WTC11 (cell line): Measurements from ENCODE around the gene RIOK2. TPM values are rescaled to one million over a fixed set of nuclear protein-coding genes. Genes with fewer than 3 reads are reported as not detected.
A peak's percentile ranks its signal among the peaks of the same experiment; 100 is the strongest.

ENCODE experiments used
- ATAC-seq: fragments of 200-7000 bp; cut with Tn5 transposase; 2 replicates; pipeline ENCODE4 v1.10.0; 2021; ENCODE audit warnings: mild to moderate bottlenecking, moderate library complexity
- CTCF ChIA-PET: fragments of 300-600 bp; sonication (Branson Sonifier 250); formaldehyde crosslinking; loops from one replicate; lab custom pipeline; 2021; ENCODE audit warnings: antibody characterized with exemption; lab: Charles Lee
- POLR2A ChIA-PET: fragments of 350-600 bp; sonication (Branson Sonifier 250); formaldehyde crosslinking; loops from one replicate; lab custom pipeline; 2021; ENCODE audit warnings: antibody characterized with exemption; lab: Charles Lee
- DNase-seq: peaks from one replicate; pipeline ENCODE4 v3.0.0; 2021; ENCODE audit warnings: low spot score
- H3K27ac Mint-ChIP-seq: 2 replicates; pipeline ENCODE4 v1.8.0; 2021; ENCODE audit warnings: mixed read lengths
- H3K27me3 Mint-ChIP-seq: 2 replicates; pipeline ENCODE4 v1.8.0; 2021; ENCODE audit warnings: low read depth, mild to moderate bottlenecking, moderate library complexity, mixed read lengths
- H3K36me3 Mint-ChIP-seq: 2 replicates; pipeline ENCODE4 v1.8.0; 2021; ENCODE audit warnings: mixed read lengths
- H3K4me1 Mint-ChIP-seq: 2 replicates; pipeline ENCODE4 v1.8.0; 2022; ENCODE audit warnings: mixed read lengths
- H3K4me3 Mint-ChIP-seq: 2 replicates; pipeline ENCODE4 v1.8.0; 2021; ENCODE audit warnings: mild to moderate bottlenecking, moderate library complexity, mixed read lengths
- H3K9me3 Mint-ChIP-seq: 2 replicates; pipeline ENCODE4 v1.8.0; 2021; ENCODE audit warnings: mixed read lengths
- ATF2 ChIP-seq: sonication (generic); formaldehyde crosslinking; IDR thresholded peaks from 2 replicates; pipeline ENCODE4 v1.8.1; 2022; ENCODE audit warnings: low read depth, missing genetic modification reagents, borderline replicate concordance
- ATF6 ChIP-seq: sonication (generic); formaldehyde crosslinking; IDR thresholded peaks from 2 replicates; pipeline ENCODE4 v1.8.1; 2023; ENCODE audit warnings: mild to moderate bottlenecking, missing genetic modification reagents
- ERG ChIP-seq: fragments of 250-450 bp; sonication (Bioruptor Pico); IDR thresholded peaks from 2 replicates; pipeline ENCODE4 v1.8.0; 2021; ENCODE audit warnings: mild to moderate bottlenecking
- HMGA2 ChIP-seq: fragments of 250-450 bp; sonication (Bioruptor Pico); IDR thresholded peaks from 2 replicates; pipeline ENCODE4 v1.4.0; 2021; ENCODE audit warnings: mild to moderate bottlenecking, moderate library complexity
- JAZF1 ChIP-seq: fragments of 250-450 bp; sonication (Bioruptor Pico); IDR thresholded peaks from 2 replicates; pipeline ENCODE4 v1.9.0; 2021; ENCODE audit warnings: moderate library complexity, mild to moderate bottlenecking, inconsistent platforms
- MYBL2 ChIP-seq: sonication (generic); formaldehyde crosslinking; IDR thresholded peaks from 2 replicates; pipeline ENCODE4 v1.8.1; 2023; ENCODE audit warnings: mild to moderate bottlenecking, moderate library complexity, missing genetic modification reagents
- PRDM15 ChIP-seq: sonication (generic); formaldehyde crosslinking; IDR thresholded peaks from 2 replicates; pipeline ENCODE4 v1.8.0; 2022; ENCODE audit warnings: missing genetic modification reagents
- SOX15 ChIP-seq: fragments of 250-450 bp; sonication (Bioruptor Pico); IDR thresholded peaks from 2 replicates; pipeline ENCODE4 v1.9.0; 2021; ENCODE audit warnings: mild to moderate bottlenecking
- TEAD1 ChIP-seq: sonication (generic); formaldehyde crosslinking; IDR thresholded peaks from 2 replicates; pipeline ENCODE4 v1.8.0; 2022; ENCODE audit warnings: mild to moderate bottlenecking, missing genetic modification reagents
- ZNF232 ChIP-seq: sonication (generic); formaldehyde crosslinking; IDR thresholded peaks from 2 replicates; pipeline ENCODE4 v1.8.0; 2022; ENCODE audit warnings: mild to moderate bottlenecking, missing genetic modification reagents
- ZNF423 ChIP-seq: fragments of 250-450 bp; sonication (Bioruptor Pico); IDR thresholded peaks from 2 replicates; pipeline ENCODE4 v2.1.2; 2022; ENCODE audit warnings: mild to moderate bottlenecking, moderate library complexity
- ZNF671 ChIP-seq: fragments of 250-450 bp; sonication (Bioruptor Pico); IDR thresholded peaks from 2 replicates; pipeline ENCODE4 v1.8.0; 2021; ENCODE audit warnings: mild to moderate bottlenecking
- total RNA-seq: library from RNA; stranded (reverse); gene quantifications from 3 replicates; pipeline ENCODE4 v1.2.3, GENCODE V29; 2021
- TF ChIP-seq, protein P1 (sequence below): fragments of 250-450 bp; sonication (Bioruptor Pico); conservative IDR thresholded peaks from 2 replicates; pipeline ENCODE4 v1.9.0; 2021; ENCODE audit warnings: mild to moderate bottlenecking
- TF ChIP-seq, protein P2 (sequence below): sonication (generic); formaldehyde crosslinking; IDR thresholded peaks from 2 replicates; pipeline ENCODE4 v1.8.0; 2022; ENCODE audit warnings: mild to moderate bottlenecking, missing genetic modification reagents
- TF ChIP-seq, protein P3 (sequence below): fragments of 250-450 bp; sonication (Bioruptor Pico); IDR thresholded peaks from 2 replicates; pipeline ENCODE4 v1.9.0; 2021; ENCODE audit warnings: mild to moderate bottlenecking

RIOK2 gene
- total RNA-seq, 1 experiment from 2014 or later = 35.2 TPM

DNA sequence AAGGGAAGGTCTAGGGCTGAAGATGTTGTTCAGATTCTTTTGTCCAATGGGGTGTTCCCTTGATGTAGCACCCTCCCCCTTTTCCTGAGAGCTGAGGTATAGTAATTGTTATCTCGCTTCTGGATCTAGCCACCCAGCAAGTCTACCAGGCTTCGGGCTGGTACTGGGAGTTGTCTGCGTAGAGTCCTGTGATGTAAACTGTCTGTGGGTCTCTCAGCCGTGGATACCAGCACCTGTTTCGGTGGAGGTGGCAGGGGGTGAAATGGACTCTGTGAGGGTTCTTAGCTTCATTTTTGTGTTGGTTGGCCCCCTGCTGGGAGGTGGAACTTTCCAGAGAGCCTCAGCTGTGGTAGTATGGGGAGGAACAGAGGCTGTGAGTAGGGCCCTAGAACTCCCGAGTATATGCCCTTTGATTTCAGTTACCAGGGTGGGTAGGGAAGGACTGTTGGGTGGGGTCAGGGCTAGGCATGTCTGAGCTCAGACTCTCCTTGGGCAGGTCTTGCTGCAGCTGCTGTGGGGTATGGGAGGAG lies 25.2 kb upstream of the RIOK2 start (continued):
- no peak for TF ChIP-seq ERG
- TF ChIP-seq PRDM15 = no peak
- no peak for TF ChIP-seq ATF6 (CRISPR knock-in tag)
- TF ChIP-seq JAZF1 (CRISPR knock-in tag) = no peak

DNA sequence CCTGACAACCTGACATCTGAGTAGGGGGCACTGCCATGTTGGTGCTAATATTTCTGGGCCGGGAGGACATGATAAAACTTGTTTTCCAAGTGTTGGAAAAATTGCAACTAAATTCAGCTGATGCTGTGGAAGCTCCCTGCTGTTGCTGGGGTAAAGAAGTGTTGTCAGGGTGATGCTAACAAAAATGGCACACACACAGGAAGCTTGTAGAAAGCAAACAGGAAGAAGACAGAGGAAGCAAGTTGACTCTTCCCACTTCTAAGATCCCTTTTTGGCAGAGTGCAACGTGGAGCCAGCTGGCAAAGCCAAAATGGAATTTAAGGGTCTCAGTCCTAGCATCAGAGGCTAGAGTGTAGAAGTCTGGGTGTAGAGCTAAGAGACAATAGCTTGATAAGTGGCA lies 11.3 kb upstream of the RIOK2 start:
- no peak for DNase-seq
- Mint-ChIP-seq H3K4me3 (no peak overlapping the region), H3K9me3 (peaks cover 22% of the 10 kb centered on the region), H3K4me1 (peaks cover 13% of the 10 kb centered on the region), H3K27me3 (no peaks in the 10 kb centered on the region; the same call in 1 of the 2 replicates), H3K27ac (no peak overlapping the region), H3K36me3 (peaks cover 5% of the 10 kb centered on the region; the same call in 1 of the 2 replicates)
- TF ChIP-seq ZNF423 (CRISPR knock-in tag) = no peak
- no peak for ATAC-seq
- POLR2A ChIA-PET = no interaction called here
- CTCF ChIA-PET = interaction anchor here (0.6 to 1.3 kb wide), 2 partner anchors 322 to 326 kb away, joined by 3 to 4 read pairs; no protein-coding TSS in a partner anchor

DNA sequence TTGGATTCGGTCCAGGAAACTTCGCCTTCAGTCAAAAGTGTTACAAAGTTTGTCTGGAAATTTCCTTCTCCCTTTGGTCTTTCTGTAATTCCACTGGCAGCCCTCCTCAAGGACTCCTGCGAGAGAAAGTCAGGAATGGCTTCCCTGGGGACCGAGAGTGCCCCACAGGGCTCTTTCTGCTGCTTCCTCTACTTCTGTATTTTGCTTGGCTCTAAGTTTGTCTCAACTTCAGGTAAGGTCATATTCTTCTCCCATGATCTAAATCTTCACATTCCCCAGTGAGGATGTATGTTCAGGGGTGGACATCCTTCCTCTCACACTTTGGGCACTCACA lies 10.3 kb upstream of the RIOK2 start:
- peaks cover 13% of the 10 kb centered on the region for H3K4me1 Mint-ChIP-seq
- H3K36me3 Mint-ChIP-seq = peaks cover 5% of the 10 kb centered on the region; the same call in 1 of the 2 replicates
- H3K27ac Mint-ChIP-seq = peak overlapping the region; percentile 64
- CTCF ChIA-PET = interaction anchor here (1.1 kb wide), 1 partner anchor 441 kb away, joined by 3 read pairs; no protein-coding TSS in a partner anchor
- no peak overlapping the region for H3K4me3 Mint-ChIP-seq
- TF ChIP-seq, protein P1, sequence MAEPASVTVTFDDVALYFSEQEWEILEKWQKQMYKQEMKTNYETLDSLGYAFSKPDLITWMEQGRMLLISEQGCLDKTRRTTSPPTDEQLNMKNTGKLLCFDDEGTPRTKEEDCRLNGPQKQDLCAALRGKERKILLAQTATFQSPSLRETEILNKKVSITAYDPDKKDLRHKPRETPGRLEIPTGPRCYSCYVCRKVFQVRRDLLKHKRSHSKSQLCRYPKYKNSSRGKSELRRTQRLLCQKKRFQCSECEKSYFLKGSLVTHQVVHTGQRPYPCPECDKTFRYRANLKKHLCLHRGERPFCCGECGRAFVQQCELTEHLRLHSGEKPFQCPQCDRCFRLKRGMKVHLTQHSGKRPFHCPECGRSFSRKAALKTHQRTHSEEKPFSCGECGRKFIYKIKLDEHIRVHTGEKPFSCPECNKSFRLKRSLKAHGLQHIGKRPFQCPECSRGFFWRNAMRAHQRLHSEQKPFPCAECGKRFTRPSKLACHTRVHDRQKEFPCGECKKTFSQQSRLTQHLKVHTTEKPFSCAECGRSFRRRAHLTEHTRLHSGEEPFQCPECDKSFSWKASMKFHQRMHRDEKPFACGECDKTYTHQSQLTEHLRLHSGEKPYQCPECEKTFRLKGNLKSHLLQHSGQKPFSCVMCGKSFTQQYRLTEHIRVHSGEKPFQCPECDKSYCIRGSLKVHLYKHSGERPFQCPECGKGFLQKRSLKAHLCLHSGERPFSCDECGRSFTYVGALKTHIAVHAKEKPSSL = no peak
- TF ChIP-seq, protein P2, sequence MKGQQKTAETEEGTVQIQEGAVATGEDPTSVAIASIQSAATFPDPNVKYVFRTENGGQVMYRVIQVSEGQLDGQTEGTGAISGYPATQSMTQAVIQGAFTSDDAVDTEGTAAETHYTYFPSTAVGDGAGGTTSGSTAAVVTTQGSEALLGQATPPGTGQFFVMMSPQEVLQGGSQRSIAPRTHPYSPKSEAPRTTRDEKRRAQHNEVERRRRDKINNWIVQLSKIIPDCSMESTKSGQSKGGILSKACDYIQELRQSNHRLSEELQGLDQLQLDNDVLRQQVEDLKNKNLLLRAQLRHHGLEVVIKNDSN (CRISPR knock-in tag) = no peak
- TF ChIP-seq ZNF671 (CRISPR knock-in tag) (no peak), HMGA2 (CRISPR knock-in tag) (no peak), TEAD1 (CRISPR knock-in tag) (no peak), ZNF232 (no peak), MYBL2 (CRISPR knock-in tag) (no peak), SOX15 (CRISPR knock-in tag) (no peak), ATF2 (CRISPR knock-in tag) (no peak)
- TF ChIP-seq, protein P3, sequence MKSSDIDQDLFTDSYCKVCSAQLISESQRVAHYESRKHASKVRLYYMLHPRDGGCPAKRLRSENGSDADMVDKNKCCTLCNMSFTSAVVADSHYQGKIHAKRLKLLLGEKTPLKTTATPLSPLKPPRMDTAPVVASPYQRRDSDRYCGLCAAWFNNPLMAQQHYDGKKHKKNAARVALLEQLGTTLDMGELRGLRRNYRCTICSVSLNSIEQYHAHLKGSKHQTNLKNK (CRISPR knock-in tag) = no peak
- TF ChIP-seq, all 79 proteins: peak for 0
- peaks cover 26% of the 10 kb centered on the region for H3K9me3 Mint-ChIP-seq
- peak; percentile 25 for ATAC-seq
- no peak for DNase-seq
- POLR2A ChIA-PET = no interaction called here
- H3K27me3 Mint-ChIP-seq = no peaks in the 10 kb centered on the region; the same call in 1 of the 2 replicates
